ENCODE results near the gene NUDT19.

- TF ChIP-seq, protein P1, sequence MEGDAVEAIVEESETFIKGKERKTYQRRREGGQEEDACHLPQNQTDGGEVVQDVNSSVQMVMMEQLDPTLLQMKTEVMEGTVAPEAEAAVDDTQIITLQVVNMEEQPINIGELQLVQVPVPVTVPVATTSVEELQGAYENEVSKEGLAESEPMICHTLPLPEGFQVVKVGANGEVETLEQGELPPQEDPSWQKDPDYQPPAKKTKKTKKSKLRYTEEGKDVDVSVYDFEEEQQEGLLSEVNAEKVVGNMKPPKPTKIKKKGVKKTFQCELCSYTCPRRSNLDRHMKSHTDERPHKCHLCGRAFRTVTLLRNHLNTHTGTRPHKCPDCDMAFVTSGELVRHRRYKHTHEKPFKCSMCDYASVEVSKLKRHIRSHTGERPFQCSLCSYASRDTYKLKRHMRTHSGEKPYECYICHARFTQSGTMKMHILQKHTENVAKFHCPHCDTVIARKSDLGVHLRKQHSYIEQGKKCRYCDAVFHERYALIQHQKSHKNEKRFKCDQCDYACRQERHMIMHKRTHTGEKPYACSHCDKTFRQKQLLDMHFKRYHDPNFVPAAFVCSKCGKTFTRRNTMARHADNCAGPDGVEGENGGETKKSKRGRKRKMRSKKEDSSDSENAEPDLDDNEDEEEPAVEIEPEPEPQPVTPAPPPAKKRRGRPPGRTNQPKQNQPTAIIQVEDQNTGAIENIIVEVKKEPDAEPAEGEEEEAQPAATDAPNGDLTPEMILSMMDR (IDR thresholded peaks at IDR 0.05): no peak
- no peak for TF ChIP-seq POLR2A (IDR thresholded peaks at IDR 0.05)
Measured at GRCh38 chr19:32649751-32650150, 41.9 kb upstream of the NUDT19 start.

All from testis (tissue), 2 donors.